Measurements from ENCODE around the gene DAAM2. TPM values are rescaled to one million over a fixed set of nuclear protein-coding genes. Genes with fewer than 3 reads are reported as not detected.
A peak's percentile ranks its signal among the peaks of the same experiment; 100 is the strongest.

The DAAM2 gene
- total and polyA plus RNA-seq, 2 experiments from 2014 or later, result 1.8 to 5.6 TPM

DNA sequence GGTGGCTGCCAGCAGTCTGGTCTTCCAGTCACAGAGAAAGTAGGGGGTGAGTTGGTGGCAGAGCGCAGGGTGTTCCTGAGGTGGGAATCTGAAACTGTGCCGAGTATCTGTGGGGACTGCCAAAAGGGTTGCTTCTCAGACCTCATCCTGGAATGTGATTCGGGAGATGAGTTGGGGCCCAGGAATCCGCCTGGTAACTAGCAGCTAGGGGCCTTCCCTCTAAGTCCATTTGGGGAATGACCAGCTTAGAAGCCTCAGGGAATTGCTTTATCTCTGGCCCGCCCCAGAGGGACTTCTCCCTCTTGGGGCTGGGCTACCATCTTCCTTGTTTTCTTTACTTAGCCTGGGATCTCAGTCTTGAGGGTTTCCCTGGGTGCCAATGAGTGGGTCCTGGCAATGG, 92.5 kb downstream of the DAAM2 start:
- in situ Hi-C loops (cut with MboI), result loop anchor here (10.0 kb wide), 1 partner anchor 510 kb away; no protein-coding TSS in a partner anchor
- whole genome bisulfite sequencing, 2 experiments (ENCODE audit: low coverage in 1 of 2, low lambda C conversion rate in 2 of 2, missing lambda C conversion rate in 2 of 2), result 75 to 77% methylated on average over 5 of the region's 5 CpGs
- no peaks in the 10 kb centered on the region for H3K27me3 ChIP-seq (replicated peaks; ENCODE audit: insufficient read depth)
- peak; percentile 54 for DNase-seq
- H4K20me1 ChIP-seq (ENCODE audit: insufficient read depth), result no peaks in the 10 kb centered on the region
- no peaks in the 10 kb centered on the region for H3K9me2 ChIP-seq (ENCODE audit: insufficient read depth)
- H2AFZ ChIP-seq, result no peak overlapping the region
- no peak overlapping the region for H3K27ac ChIP-seq
- peaks cover 38% of the 10 kb centered on the region for H3K4me1 ChIP-seq (ENCODE audit: insufficient read depth)
- no peaks in the 10 kb centered on the region for H3K9me3 ChIP-seq (ENCODE audit: low read depth)
- H3K9ac ChIP-seq, result no peak overlapping the region
- H3F3A ChIP-seq (ENCODE audit: insufficient read depth), result peaks cover 16% of the 10 kb centered on the region
- TF ChIP-seq EZH2phosphoT487 (IDR thresholded peaks at IDR 0.05; ENCODE audit: insufficient read depth, low read depth) (no peak), EZH2 (IDR thresholded peaks at IDR 0.05; ENCODE audit: insufficient read depth, poor library complexity, severe bottlenecking) (no peak)
- H3K79me2 ChIP-seq (ENCODE audit: insufficient read depth), result no peaks in the 10 kb centered on the region
- no peaks in the 10 kb centered on the region for H3K36me3 ChIP-seq (ENCODE audit: low read depth)
- no peak overlapping the region for H3K4me3 ChIP-seq
- no peak overlapping the region for H3K4me2 ChIP-seq (ENCODE audit: unreplicated experiment)

DNA sequence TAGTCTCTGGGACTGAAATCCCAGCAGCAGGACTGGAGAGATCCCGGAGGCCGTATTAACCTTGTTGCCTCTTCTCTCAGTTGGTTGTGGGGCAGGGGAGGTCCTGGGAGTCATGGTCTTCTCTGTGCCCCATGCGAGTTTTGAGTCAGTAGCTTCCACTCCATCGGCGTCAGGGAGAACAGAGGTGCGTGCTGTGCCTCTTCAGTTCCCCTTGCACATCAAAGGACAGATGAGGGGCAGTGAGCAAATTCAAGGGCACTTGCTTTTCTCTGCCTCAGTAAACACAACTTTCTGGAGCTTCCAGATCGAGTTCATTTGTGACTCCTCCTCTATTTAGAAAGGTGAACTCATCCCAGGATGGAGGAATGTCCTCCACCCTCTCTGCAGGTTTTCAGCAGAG, 93.5 kb downstream of the DAAM2 start:
- H3K4me1 ChIP-seq (ENCODE audit: insufficient read depth), result peaks cover 38% of the 10 kb centered on the region
- TF ChIP-seq EZH2phosphoT487 (IDR thresholded peaks at IDR 0.05; ENCODE audit: insufficient read depth, low read depth) (no peak), EZH2 (IDR thresholded peaks at IDR 0.05; ENCODE audit: insufficient read depth, poor library complexity, severe bottlenecking) (no peak)
- no peaks in the 10 kb centered on the region for H3K9me2 ChIP-seq (ENCODE audit: insufficient read depth)
- no peaks in the 10 kb centered on the region for H3K36me3 ChIP-seq (ENCODE audit: low read depth)
- no peak overlapping the region for H3K4me2 ChIP-seq (ENCODE audit: unreplicated experiment)
- H3K4me3 ChIP-seq, result no peak overlapping the region
- H3K27me3 ChIP-seq (replicated peaks; ENCODE audit: insufficient read depth), result no peaks in the 10 kb centered on the region
- WGBS, 2 experiments (ENCODE audit: low coverage in 1 of 2, low lambda C conversion rate in 2 of 2, missing lambda C conversion rate in 2 of 2), result 89 to 95% methylated on average over 7 of the region's 7 CpGs
- no peaks in the 10 kb centered on the region for H3K9me3 ChIP-seq (ENCODE audit: low read depth)
- H3K79me2 ChIP-seq (ENCODE audit: insufficient read depth), result no peaks in the 10 kb centered on the region
- no peak for DNase-seq
- in situ Hi-C loops (cut with MboI), result loop anchor here (10.0 kb wide), 1 partner anchor 511 kb away; no protein-coding TSS in a partner anchor
- H3K9ac ChIP-seq, result no peak overlapping the region
- H4K20me1 ChIP-seq (ENCODE audit: insufficient read depth), result no peaks in the 10 kb centered on the region
- H3F3A ChIP-seq (ENCODE audit: insufficient read depth), result peaks cover 16% of the 10 kb centered on the region
- H3K27ac ChIP-seq, result no peak overlapping the region
- H2AFZ ChIP-seq, result no peak overlapping the region

DNA sequence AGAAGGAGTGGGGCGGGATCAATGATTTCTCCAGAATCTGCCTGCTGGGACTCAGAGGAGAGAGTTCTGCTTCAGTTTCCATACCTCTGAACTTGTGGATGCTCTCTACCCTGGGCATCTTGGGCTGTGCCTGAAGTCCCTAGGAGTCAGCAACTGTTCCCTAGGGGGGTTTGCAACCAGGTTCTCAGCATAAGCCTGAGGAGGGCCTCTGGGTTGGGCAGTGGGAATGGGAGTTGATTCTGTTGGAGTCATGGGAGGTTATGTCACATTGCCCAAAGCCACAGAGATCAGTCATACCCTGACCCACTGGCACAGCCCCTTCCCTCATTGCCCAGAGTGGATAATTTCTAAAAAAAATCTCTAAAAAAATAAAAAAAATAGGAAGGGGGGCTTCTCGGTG, 94.7 kb downstream of the DAAM2 start:
- WGBS, 2 experiments (ENCODE audit: low coverage in 1 of 2, low lambda C conversion rate in 2 of 2, missing lambda C conversion rate in 2 of 2), result 61 to 64% methylated on average over 2 of the region's 2 CpGs
- H3K9me2 ChIP-seq (ENCODE audit: insufficient read depth), result no peaks in the 10 kb centered on the region
- no peaks in the 10 kb centered on the region for H3K79me2 ChIP-seq (ENCODE audit: insufficient read depth)
- H3K4me1 ChIP-seq (ENCODE audit: insufficient read depth), result peaks cover 33% of the 10 kb centered on the region
- DNase-seq, result no peak
- in situ Hi-C loops (cut with MboI), result loop anchor here (10.0 kb wide), 1 partner anchor 512 kb away; no protein-coding TSS in a partner anchor
- no peak overlapping the region for H3K27ac ChIP-seq
- H3K9me3 ChIP-seq (ENCODE audit: low read depth), result no peaks in the 10 kb centered on the region
- no peak for TF ChIP-seq EZH2phosphoT487 (IDR thresholded peaks at IDR 0.05; ENCODE audit: insufficient read depth, low read depth)
- TF ChIP-seq EZH2 (IDR thresholded peaks at IDR 0.05; ENCODE audit: insufficient read depth, poor library complexity, severe bottlenecking), result no peak
- no peaks in the 10 kb centered on the region for H3K27me3 ChIP-seq (replicated peaks; ENCODE audit: insufficient read depth)
- H4K20me1 ChIP-seq (ENCODE audit: insufficient read depth), result no peaks in the 10 kb centered on the region
- no peak overlapping the region for H3K9ac ChIP-seq
- H3K4me2 ChIP-seq (ENCODE audit: unreplicated experiment), result no peak overlapping the region
- no peak overlapping the region for H3K4me3 ChIP-seq
- H3F3A ChIP-seq (ENCODE audit: insufficient read depth), result peaks cover 10% of the 10 kb centered on the region
- H3K36me3 ChIP-seq (ENCODE audit: low read depth), result no peaks in the 10 kb centered on the region
- H2AFZ ChIP-seq, result no peak overlapping the region

DNA sequence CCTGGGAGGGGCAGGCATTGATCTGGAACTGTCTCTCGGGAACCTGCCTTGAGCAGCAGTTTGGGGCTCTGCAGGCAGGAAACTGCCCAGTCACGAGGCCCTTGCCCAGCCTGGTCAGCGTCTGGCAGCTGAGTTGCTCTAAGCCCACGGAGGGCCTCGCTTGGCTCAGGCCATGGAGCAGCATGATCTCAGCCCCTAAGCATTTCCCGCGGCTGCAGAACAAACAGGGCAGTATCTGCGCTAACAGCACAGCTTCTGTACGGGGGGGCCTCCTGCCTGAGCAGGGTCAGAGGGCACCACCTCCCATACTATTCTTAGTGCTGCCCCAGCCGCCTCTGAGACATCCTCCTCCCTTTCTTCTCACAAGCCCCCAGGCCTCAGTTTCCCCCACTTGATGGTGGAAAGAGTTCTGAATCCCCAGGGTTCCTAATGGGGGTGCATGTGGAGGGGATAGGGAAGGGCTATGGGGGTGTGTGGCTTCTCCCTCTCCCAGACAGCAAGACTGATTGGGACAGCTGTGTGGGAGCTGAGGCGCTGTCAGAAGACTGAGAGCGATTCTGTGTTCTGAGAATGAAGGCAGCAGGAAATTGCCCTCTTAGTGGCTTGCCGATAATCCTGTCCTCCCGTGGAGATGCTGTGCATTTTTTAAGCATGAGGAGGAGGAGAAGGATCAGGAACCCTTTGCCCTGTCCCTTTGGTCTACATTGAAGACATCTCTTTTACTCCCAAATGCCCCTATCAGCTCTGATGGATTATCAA, 95.7 kb downstream of the DAAM2 start:
- H3K4me2 ChIP-seq (ENCODE audit: unreplicated experiment), result peak overlapping the region; percentile 33
- no peak overlapping the region for H3K4me3 ChIP-seq
- H3K27ac ChIP-seq, result peak overlapping the region; percentile 58
- H3K79me2 ChIP-seq (ENCODE audit: insufficient read depth), result no peaks in the 10 kb centered on the region
- TF ChIP-seq EZH2phosphoT487 (IDR thresholded peaks at IDR 0.05; ENCODE audit: insufficient read depth, low read depth) (no peak), EZH2 (IDR thresholded peaks at IDR 0.05; ENCODE audit: insufficient read depth, poor library complexity, severe bottlenecking) (no peak)
- in situ Hi-C loops (cut with MboI), result loop anchor here (10.0 kb wide), 1 partner anchor 513 kb away; no protein-coding TSS in a partner anchor
- peaks cover 5% of the 10 kb centered on the region; the same call in 1 of the 2 replicates for H3F3A ChIP-seq (ENCODE audit: insufficient read depth)
- H3K9me3 ChIP-seq (ENCODE audit: low read depth), result no peaks in the 10 kb centered on the region
- no peaks in the 10 kb centered on the region for H3K27me3 ChIP-seq (replicated peaks; ENCODE audit: insufficient read depth)
- peak; percentile 88 for DNase-seq
- 43 to 49% methylated on average over 11 to 14 of the region's 14 CpGs for WGBS, 2 experiments (ENCODE audit: low coverage in 1 of 2, low lambda C conversion rate in 2 of 2, missing lambda C conversion rate in 2 of 2)
- H3K9me2 ChIP-seq (ENCODE audit: insufficient read depth), result no peaks in the 10 kb centered on the region
- H4K20me1 ChIP-seq (ENCODE audit: insufficient read depth), result no peaks in the 10 kb centered on the region
- H2AFZ ChIP-seq, result no peak overlapping the region; the same call in none of the 2 replicates
- peak overlapping the region; percentile 43 for H3K9ac ChIP-seq
- H3K36me3 ChIP-seq (ENCODE audit: low read depth), result no peaks in the 10 kb centered on the region
- peaks cover 23% of the 10 kb centered on the region for H3K4me1 ChIP-seq (ENCODE audit: insufficient read depth)

Data from GM23248 (cell line).